GM18511 (cell line): ENCODE measurements around the gene BATF2.

Experiments used
- ATAC-seq: cut with Tn5 transposase; IDR thresholded peaks from one replicate; pipeline ENCODE4 v1.9.1; 2021; ENCODE audit warnings: mild to moderate bottlenecking, moderate library complexity; ENCODE audit not compliant: unreplicated experiment

BATF2 gene

GRCh38 chr11:64970731-64971151 is 26.0 kb downstream of the BATF2 start:
- no peak for ATAC-seq

GRCh38 chr11:64969209-64969608 is 27.6 kb downstream of the BATF2 start:
- no peak for ATAC-seq

GRCh38 chr11:64967375-64967774 is 29.4 kb downstream of the BATF2 start:
- no peak for ATAC-seq

GRCh38 chr11:64963072-64963631 is 33.6 kb downstream of the BATF2 start:
- no peak for ATAC-seq

GRCh38 chr11:64960719-64961118 is 36.1 kb downstream of the BATF2 start:
- no peak for ATAC-seq

- ATAC-seq = no peak
These were observed 37.3 kb downstream of the BATF2 start for GRCh38 chr11:64959498-64959897.

GRCh38 chr11:64954201-64954600 is 42.6 kb downstream of the BATF2 start:
- no peak for ATAC-seq

GRCh38 chr11:64951529-64951928 is 45.2 kb downstream of the BATF2 start:
- ATAC-seq = no peak

GRCh38 chr11:64947208-64947814 is 49.5 kb downstream of the BATF2 start:
- no peak for ATAC-seq
